ENCODE results near the gene MANBA.

Gene MANBA

DNA sequence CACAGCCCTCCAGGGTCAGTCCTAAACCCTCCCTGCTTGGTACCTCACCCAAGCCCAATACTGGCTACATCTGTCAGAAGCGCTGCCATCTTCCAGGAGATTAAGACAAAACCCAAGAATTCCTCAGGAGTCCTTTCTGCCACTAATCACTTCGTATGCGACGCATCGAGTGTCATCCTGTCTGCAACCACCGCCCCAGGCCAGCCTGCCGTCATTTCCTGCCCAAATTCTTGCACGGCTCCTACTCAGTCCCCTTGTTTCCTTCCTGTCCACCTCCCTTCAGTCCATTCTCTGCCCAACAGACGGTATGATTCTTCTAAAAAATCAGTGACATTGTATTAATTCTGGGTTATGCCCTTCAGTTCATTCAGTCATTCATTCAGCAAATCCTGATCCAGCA, 146.0 kb downstream of the MANBA start:
- peaks cover 72% of the 10 kb centered on the region for H3K36me3 ChIP-seq (ENCODE audit: control insufficient read depth, low read length)

DNA sequence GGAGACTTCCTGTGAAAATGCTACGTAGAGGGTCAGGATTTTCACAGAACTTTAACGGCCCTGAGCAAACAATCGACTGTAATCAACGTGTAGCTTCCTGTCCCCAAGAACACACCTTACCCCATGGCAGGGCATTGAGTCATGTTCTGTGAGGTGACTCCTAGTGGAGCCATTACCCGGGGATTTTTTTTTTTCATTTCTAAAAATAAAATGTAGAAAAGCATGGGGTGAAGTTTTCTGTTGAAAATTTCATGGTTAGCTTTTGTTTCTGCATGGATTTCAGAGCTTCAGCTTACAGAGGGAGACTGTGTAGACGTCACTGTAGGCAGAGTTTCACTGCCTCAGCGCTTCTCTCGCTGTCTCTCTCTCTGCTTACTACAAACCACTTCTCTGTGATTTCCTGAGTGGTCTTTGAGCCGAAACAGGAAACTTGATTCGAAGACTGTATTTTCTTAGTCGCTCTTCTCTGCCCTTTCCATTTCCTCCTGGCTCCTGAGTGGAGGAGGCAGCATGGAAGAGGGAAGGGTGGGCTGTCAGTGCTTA, 147.9 kb downstream of the MANBA start:
- Histone ChIP-seq H3F3A (ENCODE audit: control insufficient read depth, insufficient read depth) (peaks cover 4% of the 10 kb centered on the region; the same call in 1 of the 2 replicates), H3K79me2 (ENCODE audit: control insufficient read depth, low read length) (no peaks in the 10 kb centered on the region), H3K36me3 (ENCODE audit: control insufficient read depth, low read length) (peaks cover 83% of the 10 kb centered on the region), H3K27ac (ENCODE audit: low read depth, low read length) (no peak overlapping the region), H3K4me2 (ENCODE audit: low read length) (no peak overlapping the region), H3K4me3 (ENCODE audit: low read length) (no peak overlapping the region), H3K27me3 (ENCODE audit: control insufficient read depth, low read length) (no peaks in the 10 kb centered on the region), H4K20me1 (ENCODE audit: control insufficient read depth, insufficient read depth, low read depth, low read length) (no peaks in the 10 kb centered on the region), H3K4me1 (ENCODE audit: control insufficient read depth, low read length) (no peaks in the 10 kb centered on the region), H3K9me2 (replicated peaks; ENCODE audit: control insufficient read depth, low read length) (no peaks in the 10 kb centered on the region), H3K9me3 (ENCODE audit: control insufficient read depth, insufficient read depth, low read length) (no peaks in the 10 kb centered on the region)
- TF ChIP-seq, protein P1, sequence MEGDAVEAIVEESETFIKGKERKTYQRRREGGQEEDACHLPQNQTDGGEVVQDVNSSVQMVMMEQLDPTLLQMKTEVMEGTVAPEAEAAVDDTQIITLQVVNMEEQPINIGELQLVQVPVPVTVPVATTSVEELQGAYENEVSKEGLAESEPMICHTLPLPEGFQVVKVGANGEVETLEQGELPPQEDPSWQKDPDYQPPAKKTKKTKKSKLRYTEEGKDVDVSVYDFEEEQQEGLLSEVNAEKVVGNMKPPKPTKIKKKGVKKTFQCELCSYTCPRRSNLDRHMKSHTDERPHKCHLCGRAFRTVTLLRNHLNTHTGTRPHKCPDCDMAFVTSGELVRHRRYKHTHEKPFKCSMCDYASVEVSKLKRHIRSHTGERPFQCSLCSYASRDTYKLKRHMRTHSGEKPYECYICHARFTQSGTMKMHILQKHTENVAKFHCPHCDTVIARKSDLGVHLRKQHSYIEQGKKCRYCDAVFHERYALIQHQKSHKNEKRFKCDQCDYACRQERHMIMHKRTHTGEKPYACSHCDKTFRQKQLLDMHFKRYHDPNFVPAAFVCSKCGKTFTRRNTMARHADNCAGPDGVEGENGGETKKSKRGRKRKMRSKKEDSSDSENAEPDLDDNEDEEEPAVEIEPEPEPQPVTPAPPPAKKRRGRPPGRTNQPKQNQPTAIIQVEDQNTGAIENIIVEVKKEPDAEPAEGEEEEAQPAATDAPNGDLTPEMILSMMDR (IDR thresholded peaks at IDR 0.05; ENCODE audit: low read depth, low read length, poor library complexity, severe bottlenecking), result no peak
- TF ChIP-seq EZH2phosphoT487 (IDR thresholded peaks at IDR 0.05; ENCODE audit: borderline replicate concordance, low read length), result no peak

More for the DNA sequence above, 146.0 kb downstream of the MANBA start:
- H3F3A ChIP-seq (ENCODE audit: control insufficient read depth, insufficient read depth), result peaks cover 4% of the 10 kb centered on the region; the same call in 1 of the 2 replicates
- H3K79me2 ChIP-seq (ENCODE audit: control insufficient read depth, low read length), result no peaks in the 10 kb centered on the region
- H4K20me1 ChIP-seq (ENCODE audit: control insufficient read depth, insufficient read depth, low read depth, low read length), result no peaks in the 10 kb centered on the region
- H3K4me3 ChIP-seq (ENCODE audit: low read length), result no peak overlapping the region
- H3K9me2 ChIP-seq (replicated peaks; ENCODE audit: control insufficient read depth, low read length), result no peaks in the 10 kb centered on the region
- H3K27me3 ChIP-seq (ENCODE audit: control insufficient read depth, low read length), result no peaks in the 10 kb centered on the region
- TF ChIP-seq, protein P1 (IDR thresholded peaks at IDR 0.05; ENCODE audit: low read depth, low read length, poor library complexity, severe bottlenecking), result no peak
- TF ChIP-seq EZH2phosphoT487 (IDR thresholded peaks at IDR 0.05; ENCODE audit: borderline replicate concordance, low read length), result no peak
- H3K9me3 ChIP-seq (ENCODE audit: control insufficient read depth, insufficient read depth, low read length), result no peaks in the 10 kb centered on the region
- H3K4me1 ChIP-seq (ENCODE audit: control insufficient read depth, low read length), result no peaks in the 10 kb centered on the region
- no peak overlapping the region for H3K4me2 ChIP-seq (ENCODE audit: low read length)
- H3K27ac ChIP-seq (ENCODE audit: low read depth, low read length), result no peak overlapping the region

DNA sequence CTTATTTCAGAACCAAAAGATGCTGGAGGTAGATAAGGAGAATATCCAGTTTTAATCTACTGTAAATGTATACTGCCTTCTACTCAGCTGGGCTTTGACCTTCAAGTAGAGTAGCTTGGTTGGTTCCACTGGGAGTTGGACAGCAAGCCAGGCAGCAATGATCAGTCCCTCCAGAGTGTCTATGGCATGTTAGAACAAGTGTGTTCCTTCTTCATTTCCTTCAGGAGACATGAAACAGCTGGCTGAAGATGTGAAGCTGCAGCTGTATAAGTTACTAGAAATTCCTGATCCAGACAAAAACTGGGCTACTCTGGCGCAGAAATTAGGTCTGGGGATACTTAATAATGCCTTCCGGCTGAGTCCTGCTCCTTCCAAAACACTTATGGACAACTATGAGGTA, 148.6 kb downstream of the MANBA start:
- Histone ChIP-seq H4K20me1 (ENCODE audit: control insufficient read depth, insufficient read depth, low read depth, low read length) (no peaks in the 10 kb centered on the region), H3K4me2 (ENCODE audit: low read length) (no peak overlapping the region)

More for the DNA sequence above, 148.6 kb downstream of the MANBA start:
- no peaks in the 10 kb centered on the region for H3K4me1 ChIP-seq (ENCODE audit: control insufficient read depth, low read length)
- H3K36me3 ChIP-seq (ENCODE audit: control insufficient read depth, low read length), result peaks cover 90% of the 10 kb centered on the region
- H3K4me3 ChIP-seq (ENCODE audit: low read length), result no peak overlapping the region
- no peak for TF ChIP-seq EZH2phosphoT487 (IDR thresholded peaks at IDR 0.05; ENCODE audit: borderline replicate concordance, low read length)
- TF ChIP-seq, protein P1 (IDR thresholded peaks at IDR 0.05; ENCODE audit: low read depth, low read length, poor library complexity, severe bottlenecking), result no peak
- H3F3A ChIP-seq (ENCODE audit: control insufficient read depth, insufficient read depth), result peaks cover 3% of the 10 kb centered on the region; the same call in 1 of the 2 replicates
- no peaks in the 10 kb centered on the region for H3K9me2 ChIP-seq (replicated peaks; ENCODE audit: control insufficient read depth, low read length)
- H3K27me3 ChIP-seq (ENCODE audit: control insufficient read depth, low read length), result no peaks in the 10 kb centered on the region
- no peaks in the 10 kb centered on the region for H3K9me3 ChIP-seq (ENCODE audit: control insufficient read depth, insufficient read depth, low read length)
- H3K79me2 ChIP-seq (ENCODE audit: control insufficient read depth, low read length), result no peaks in the 10 kb centered on the region
- H3K27ac ChIP-seq (ENCODE audit: low read depth, low read length), result no peak overlapping the region

All from DOHH2 (cell line).